ENCODE measurements around the gene THTPA. TPM values are rescaled to one million over a fixed set of nuclear protein-coding genes. Genes with fewer than 3 reads are reported as not detected.

THTPA gene, protein sequence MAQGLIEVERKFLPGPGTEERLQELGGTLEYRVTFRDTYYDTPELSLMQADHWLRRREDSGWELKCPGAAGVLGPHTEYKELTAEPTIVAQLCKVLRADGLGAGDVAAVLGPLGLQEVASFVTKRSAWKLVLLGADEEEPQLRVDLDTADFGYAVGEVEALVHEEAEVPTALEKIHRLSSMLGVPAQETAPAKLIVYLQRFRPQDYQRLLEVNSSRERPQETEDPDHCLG
- total RNA-seq = 31.6 and 42.1 TPM in 2 replicates
- 30.8 TPM for polyA plus RNA-seq (2012)

DNA sequence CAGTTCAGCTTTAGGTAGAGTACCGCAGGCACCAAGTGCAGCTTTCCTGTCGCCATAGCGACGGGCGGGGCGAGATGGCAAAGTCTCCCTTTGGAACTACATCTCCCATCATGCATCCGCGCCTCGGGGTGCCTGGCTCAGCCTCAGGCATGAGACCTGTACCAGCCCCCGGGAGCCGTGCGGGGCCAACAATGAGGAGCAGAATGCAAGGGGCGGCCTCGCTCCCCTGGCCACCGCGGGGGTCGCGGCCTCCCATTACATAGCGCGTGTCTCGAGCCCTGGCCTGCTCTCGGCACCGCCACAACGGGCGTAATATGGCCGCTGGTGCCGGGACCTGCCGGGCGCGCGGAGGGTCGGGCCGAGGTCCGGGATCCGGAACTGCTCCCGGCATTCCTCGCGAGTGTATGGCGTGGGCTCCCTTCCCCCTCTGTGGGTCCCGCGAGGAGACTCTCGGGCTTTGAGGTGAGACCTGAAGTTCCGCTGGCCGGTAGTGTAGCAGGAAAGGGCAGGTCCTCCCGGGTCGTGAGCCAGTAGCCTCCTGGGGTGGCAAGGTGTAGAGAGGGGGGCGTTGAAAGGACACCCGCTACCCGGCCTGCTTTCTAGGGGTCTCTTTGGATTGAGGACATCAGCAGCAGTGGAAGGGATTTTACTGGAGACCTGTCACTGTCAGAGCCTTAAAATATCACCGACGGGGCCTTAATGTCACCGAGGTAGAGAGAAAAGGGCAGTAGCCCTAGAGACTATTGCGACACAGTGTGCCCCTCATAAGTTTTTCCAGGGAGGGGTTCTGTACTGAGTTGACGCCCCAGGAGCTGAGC, at the start of gene THTPA:
Gene THTPA (plus strand): TSS at position 390 of the 818 bp plus-strand sequence. CDS start 487 bp downstream, outside the sequence.
- DNase-seq (ENCODE audit: low read depth) = peak; percentile 96

DNA sequence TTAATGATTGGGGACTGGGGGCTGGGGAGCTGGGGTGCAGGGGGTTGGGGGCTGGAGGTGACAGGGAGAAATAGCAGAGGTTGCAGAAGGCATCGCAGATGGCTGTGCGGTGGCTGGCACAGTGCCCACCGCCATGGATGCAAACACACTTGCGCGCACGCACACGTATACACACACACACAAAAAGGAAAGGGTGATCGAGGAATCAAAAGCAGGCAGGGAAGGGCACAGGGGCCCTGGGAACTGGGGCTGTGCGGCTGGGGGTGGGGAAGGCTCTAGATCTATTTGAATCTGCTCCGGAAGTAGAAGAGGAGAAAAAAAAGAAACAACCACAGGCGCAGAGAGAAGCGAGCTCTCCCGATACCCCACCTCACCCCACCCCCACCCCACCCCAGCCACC, 43.9 kb upstream of the THTPA start:
- no peak for DNase-seq (ENCODE audit: low read depth)

DNA sequence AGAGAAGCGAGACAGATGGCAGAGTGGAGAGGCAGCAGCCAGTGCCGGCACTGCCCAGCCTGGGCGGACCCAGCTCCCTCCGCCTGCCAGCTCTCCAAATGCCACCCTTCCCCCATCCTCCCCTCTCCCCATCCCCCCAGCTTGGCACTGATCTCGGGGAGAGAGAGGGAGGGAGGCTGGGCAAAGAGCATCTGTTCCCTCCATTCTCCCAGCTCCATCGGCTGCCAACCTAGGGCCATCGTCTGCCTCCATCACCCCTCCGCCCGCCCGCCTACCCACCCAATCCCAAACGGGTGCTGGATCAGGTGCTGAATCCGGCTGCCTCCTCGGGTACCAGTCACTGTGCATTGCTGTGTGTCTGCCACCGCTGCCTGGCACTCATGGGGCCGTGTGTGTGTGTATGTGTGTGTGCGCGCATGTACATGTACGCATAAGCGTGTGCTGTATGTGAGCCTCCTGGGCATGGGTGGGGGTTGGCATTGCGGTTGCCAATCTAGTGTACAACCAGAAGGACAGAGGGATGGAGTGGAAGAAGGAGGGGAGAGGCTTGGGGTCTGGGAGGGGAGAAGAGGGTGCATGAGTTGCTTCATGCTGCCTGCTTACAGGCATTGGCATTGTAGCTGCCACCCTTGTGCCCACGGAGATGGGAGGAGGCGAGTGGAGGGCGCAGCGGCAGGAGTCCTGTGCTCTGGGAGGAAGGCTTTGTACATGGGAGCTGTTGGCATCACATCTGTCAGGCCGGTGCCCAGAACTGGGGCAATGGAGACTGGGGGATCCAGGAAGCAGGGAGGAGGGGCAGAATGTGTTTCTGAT, 42.9 kb upstream of the THTPA start:
- peak; percentile 20 for DNase-seq (ENCODE audit: low read depth)

DNA sequence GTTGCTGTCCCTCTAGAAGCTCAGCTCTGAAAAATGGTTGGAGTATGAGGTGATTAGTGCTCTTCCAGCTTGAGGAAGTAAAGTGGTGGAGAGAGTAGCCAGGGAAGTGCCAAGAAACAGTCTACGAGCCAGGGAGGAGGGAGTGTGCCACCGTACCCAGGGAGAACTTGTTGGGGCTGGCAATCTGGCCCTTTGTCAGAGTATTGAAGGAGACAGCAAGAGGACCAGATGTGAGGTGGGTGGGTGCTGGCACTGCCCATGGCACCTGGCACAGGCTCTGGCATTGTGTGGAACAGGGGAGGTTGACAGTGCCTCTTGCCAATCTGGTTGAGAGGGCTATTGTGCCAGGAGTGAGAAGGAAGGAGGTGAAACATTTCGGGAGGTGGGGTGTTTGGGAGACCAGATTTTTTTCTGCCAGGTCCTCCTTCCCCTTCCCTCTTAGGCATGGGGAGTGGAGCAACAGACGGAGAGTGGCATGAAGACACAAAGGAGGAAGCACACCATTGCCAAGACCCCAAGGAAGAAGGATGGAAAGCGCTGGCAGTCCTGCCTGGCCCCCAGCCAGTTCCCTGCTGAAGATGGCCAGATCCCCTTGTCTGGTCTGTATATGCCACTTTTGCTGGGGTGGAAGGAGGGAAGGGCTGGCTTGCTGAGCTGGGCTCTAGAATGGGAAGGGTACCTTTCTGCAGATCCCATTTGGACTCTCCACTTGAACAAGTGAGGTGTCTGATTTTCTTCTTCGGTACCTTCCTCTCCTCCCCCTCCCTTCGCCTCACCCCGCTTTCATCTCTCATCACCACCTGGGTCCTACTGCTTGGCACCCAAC, 42.0 kb upstream of the THTPA start:
- no peak for DNase-seq (ENCODE audit: low read depth)

DNA sequence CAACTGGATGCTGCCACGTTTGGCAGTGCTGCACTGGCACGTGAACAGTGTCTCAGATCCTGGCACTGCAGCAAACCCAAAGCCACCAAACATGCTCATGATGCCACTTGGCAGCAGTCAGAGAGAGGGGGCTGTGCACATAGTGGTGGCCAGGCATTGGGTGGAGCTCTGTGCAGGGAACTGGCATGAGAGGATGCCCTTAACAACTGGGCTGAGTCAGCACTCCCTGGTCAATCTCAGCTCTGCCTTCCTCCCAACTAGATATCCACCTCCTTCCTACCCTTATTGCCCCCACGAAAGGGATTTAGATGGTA, 41.5 kb upstream of the THTPA start:
- peak; percentile 64 for DNase-seq (ENCODE audit: low read depth)

DNA sequence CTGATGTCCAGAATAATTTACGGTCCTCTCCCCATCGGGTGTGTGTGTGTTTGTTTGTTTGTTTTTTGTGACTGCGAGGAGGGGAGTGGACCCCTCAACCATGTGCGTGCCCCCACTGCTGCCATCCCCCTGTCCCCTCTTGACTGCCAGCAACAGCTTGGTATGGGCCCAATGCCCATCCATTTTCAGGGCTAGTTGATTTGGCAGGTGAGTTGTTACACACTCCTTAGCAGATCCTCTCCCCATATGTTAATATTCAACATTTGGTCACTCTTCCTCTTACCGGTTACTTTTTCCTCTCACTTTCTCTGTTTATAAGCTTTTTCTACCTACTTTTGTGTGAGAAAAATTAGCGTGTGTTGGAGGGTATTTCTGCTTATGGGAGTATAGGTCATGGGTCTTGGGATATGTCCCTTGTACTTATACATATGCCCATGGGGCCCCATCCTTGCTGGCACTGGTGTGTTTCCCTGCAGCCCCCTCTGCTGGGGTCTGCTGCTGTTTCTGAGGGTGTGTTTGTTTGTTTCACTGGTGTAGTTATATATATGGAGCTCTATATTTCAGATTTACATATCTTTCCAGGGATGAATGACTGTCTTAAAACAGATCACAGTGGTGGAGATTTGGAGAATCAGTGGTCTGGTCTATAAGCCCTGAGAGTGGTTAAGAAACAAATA, 38.3 kb upstream of the THTPA start:
- no peak for DNase-seq (ENCODE audit: low read depth)

DNA sequence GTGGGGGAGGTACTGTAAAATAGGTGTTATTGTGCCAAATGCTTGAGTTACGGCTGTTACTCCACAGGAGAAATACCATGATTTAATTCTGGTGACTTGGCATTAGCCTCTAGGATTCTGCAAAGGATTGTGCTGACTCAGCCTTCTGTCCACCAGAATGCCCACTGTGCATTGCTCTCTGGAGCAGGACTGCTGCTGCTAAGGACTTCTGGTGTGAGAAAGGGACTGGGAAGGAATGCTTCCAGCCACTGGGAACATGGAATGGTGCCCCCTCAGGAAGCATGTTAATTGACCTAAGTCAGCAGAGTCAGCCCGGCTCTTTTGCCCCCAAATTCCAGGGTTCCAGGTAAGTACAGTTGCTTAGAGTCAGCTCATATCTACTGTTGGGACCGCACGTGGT, 37.4 kb upstream of the THTPA start:
- DNase-seq (ENCODE audit: low read depth) = no peak

DNA sequence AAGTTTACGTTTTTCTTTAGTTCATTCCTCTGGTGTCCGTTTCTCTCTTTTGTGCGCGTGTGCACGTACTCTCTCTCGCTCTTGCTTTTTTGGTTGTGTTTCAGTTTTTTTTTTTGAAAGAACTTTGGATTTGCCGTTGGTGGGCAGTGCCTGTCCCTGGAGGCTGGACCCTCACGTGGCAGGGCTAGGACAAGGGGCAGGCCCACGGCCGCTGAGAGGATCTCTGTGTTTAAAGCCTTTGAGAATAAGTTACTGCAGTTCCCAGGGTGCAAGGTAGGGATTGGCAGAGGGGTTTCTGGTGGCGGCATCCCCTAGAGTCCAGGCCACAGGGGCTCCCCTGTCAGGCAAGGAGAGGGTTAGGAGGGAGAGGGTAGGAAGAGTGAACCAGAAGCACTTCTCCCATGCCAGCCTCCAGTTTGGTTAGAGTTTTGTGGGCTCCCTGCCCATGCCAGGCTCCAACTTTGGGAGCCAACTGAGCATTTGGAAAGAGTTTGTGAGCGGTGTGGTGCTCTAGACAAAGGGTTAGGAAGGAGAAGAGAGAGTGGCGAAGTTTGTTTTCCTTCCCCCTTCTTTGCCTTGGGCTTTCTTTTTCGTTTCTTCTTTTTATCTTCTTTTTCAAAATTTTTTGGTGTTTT, 35.1 kb upstream of the THTPA start:
- DNase-seq (ENCODE audit: low read depth) = no peak

DNA sequence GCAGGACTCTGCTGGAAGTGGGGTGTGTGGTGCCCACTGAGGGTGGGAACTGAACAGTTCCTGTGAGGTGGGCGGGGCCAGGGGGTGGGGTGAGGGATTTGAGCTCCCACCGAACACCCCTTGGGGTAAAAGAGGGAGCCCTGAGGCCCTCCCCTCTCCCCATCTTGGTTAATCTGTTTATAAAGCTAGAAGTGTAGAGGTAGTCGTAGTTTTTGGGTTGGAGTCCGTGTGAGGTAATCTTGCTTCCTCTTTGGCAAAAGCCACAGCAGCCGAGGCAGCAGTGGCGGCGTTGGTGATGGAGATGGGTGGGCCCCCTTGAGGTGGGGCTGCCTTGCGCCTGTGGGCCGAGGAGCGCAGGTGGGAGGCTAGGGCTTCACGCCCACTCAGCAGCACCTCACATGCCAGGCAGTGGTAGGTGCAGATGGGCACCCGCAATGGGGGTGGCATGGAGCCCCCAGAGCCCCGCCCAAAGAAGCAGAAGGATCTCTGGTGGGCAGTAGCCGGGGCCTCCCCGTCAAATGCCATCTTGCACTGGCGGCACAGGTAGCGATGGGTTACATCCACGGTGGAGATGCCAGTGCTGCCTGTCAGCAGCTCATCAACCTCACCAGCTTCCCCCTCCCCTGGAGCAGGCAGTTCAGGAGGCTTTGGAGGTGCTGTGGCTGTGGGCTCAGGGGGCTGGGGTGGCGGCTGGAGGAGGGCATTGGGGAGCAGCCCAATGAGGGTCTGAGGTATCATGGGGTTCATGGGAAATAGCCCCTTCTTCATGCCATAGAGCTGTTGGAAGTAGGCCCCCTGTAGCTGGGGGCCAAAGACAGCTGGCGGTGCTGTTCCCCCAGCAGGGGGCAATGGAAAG, 34.1 kb upstream of the THTPA start:
- no peak for DNase-seq (ENCODE audit: low read depth)

DNA sequence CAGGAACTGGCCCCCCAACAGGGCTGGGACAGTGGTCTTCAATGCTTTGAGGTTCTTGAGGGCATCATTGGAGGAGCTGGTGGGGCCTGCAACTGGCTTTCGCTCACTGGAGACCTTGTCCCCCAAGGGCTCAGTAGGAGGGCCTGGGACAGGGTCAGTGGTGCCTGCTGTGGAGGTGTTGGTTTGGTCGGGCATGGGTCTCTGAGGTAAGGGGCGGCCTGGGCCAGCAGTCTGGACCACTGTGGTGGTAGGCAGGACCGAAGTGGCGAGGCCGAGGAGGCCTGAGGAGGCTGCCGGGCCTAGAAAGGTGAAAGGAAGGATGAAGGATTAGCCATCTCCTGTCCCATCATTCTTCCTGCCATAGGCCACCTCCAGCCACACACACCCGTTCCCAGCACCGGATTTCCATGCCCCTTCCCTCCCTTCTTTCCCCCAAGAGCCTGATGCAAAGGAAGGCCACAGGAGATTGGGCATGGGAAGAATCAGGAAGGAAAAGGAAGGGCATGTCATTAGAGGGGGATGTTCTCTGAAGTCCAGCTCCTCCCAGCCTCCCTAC, 33.4 kb upstream of the THTPA start:
- no peak for DNase-seq (ENCODE audit: low read depth)

DNA sequence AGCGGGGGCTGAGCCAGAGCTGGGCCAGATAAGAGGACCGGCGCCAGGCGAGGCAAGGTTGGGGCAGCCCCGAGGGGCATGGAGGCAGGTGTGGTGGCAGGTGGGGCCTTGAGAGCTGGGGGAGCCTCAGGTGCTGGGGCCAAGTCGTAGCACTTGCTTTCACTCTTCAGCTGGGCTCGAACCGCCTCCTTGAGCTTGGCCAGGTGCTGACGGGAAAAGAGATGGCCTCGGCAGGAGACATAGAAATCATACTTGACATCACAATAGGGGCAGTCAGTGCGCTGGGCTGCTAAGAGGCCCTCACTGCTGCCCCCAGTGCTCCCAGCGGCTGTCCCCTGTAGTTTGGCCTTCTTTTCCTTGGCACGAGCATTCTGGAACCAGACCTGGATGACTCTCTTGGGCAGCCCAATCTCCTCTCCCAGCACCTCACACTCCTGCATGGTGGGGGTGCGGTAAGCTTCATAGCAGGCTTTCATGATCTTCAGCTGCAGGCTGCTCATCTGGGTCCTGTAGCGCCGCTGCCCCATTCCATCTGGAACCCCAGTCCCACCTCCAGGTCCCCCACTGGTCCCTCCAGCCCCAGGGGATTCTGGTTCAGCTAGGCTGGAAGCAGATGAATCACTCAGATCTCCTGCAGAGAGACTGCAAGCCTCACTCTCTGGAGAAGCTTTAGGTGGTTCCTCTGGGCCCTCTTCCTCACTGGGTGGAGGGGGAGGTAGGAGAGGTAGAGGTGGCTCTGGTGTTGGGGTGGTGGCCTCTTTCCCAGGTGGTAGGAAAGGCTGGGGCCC, 32.6 kb upstream of the THTPA start:
- no peak for DNase-seq (ENCODE audit: low read depth)

DNA sequence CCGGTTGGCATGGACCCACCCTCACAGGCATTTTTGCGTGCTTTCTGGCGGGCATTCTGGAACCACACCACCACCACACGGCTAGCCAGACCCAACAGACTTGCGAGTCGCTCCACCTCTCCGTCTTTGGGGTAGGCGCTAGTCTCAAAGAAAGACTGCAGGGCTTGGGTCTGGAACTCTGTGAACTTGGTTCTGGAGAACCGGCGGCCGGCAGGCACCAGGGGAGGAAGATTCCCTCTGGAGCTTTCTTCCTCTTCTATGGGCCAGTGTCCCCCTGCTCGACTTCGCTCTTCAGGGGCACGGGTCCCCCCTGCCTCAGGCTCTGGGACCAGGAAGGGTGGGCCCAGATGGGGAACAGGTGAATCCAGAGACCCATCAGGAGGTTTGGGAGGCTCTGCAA, 31.1 kb upstream of the THTPA start:
- DNase-seq (ENCODE audit: low read depth) = no peak

DNA sequence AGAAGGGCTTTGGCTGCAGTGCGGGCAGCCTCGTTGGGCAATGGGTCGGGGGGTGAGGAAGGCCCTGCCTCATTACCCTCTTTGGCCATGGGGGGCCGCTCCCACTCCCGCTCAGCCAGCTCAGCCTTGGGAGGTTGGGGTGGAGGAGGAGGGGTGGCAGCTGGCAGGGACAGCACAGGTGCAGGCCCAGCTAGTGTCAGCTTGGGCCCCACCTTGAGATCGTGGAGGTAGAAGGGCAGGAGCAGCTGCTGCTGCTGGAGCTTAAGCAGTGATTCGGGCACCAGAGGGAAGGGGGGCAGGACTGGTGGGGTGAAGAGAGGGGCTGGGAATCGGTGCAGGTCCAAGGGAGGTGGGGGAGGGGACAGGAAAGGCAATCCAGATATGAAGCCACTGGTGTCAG, 30.5 kb upstream of the THTPA start:
- DNase-seq (ENCODE audit: low read depth) = peak; percentile 11

DNA sequence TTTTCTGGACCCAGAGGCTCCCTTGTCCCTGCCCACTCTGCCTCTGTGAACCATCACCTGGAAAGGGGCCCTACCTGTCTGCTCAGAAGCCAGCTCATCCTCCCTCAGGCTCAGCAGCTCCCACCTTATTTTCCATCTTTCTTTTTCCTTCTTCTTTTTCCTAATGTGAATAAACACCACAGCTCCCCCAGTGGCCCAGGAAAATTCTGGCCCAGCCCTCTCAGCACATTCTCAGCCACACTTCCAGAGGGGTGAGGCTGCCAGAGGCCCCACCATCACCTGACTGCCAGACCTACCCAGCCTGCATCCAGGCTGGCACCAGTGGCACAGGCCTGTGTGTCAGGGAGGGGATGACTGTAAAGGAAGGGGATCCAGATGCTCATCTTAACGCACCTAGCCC, 27.5 kb upstream of the THTPA start:
- DNase-seq (ENCODE audit: low read depth) = no peak

DNA sequence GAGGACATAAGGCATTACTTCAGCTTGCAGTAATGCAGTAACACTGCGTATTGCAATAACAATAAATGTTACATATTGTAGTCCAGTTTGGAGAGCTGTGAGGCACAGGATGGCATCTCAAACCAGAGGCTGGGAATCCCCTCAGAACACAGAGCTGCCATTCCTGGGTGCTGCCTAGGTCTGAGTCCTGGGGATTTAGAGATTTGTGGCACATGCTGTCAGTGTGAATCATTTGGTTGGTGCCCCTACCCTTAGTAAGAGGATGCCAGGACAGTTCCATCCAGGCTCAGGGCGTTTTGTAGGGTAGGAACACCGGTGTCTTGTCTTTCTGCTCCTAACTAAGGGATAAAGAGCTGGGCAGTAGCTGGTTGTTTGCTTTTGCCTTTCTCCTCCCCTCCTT, 27.1 kb upstream of the THTPA start:
- no peak for DNase-seq (ENCODE audit: low read depth)

DNA sequence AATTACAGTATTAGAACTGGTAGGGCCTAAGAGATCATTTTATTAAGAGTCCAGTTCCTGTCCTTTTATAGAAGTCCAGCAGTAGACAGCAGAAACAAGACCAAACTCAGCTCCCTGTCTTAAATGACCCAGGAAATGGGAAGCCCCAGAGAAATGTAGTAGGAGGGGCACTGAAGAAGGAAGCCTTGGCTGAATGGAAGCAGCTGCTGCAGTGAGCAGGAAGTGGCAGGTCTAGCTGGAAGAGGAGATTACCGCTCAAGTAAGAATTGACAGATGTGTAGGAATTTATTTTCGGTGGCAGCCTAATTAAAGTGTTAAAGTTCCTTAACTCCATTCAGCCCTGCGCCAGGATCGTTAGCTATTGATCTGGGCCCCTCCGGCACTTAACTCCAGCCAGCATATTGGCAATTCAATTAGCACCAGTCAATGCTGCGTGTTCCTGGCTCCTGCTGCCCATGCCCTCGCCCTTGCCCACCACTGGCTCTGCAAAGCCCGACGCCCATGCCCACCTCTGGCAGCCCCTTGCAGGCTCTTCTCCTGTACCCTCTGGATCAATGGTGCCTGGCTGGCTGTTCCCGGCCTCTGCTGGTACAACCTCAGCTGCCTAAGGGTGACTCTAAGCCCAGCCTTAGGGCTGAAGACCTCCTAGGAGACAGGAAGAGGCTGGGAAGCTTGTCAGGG, 25.6 kb upstream of the THTPA start:
- peak; percentile 7 for DNase-seq (ENCODE audit: low read depth)

DNA sequence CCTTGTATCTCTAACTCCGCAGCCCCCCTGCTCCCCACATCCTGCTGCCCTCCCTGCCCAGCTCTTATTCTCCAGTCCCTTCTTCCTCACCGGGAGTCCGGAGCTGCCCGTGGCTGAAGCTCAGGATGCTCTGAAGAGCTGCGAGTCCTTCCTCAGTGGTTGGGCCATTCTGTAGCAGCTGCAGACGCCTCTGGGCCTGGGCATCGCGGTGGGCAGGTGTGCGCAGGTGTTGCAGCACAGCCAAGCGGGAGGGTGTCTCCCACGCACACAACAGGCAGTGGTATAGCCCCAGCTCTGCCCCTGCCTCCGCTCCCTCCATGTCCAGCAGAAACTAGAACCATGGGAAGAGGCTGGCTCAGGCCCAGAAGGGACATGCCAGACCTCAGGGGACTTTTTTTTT, 24.7 kb upstream of the THTPA start:
- DNase-seq (ENCODE audit: low read depth) = no peak

DNA sequence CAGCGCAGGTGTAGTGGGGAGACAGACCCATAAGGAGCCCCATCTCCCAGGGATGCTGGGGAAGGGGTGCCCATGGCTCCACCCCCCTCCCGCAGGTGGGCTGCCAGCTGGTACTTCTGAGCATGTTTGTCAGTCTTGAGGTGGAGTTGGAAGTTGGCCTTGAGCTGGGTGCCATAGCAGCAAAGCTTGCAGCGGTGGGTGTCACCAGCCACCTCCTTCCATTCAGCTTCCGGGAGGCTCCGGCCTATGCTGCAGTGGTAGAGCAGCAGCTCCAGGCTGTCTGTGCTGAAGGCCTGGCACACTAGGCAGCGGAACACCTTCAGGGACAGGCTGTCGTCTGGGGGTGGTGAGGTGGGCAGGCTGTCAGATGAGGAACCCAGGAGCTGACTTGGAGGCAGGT, 23.4 kb upstream of the THTPA start:
- no peak for DNase-seq (ENCODE audit: low read depth)

Measured in myocyte (in vitro differentiated cells).